ENCODE measurements around the gene ERC1.
"Not testable (repeated sequence)": the region's sequence is repeated elsewhere in the genome, so short reads cannot be mapped to it uniquely, and the experiment has no call there.

Gene ERC1

DNA sequence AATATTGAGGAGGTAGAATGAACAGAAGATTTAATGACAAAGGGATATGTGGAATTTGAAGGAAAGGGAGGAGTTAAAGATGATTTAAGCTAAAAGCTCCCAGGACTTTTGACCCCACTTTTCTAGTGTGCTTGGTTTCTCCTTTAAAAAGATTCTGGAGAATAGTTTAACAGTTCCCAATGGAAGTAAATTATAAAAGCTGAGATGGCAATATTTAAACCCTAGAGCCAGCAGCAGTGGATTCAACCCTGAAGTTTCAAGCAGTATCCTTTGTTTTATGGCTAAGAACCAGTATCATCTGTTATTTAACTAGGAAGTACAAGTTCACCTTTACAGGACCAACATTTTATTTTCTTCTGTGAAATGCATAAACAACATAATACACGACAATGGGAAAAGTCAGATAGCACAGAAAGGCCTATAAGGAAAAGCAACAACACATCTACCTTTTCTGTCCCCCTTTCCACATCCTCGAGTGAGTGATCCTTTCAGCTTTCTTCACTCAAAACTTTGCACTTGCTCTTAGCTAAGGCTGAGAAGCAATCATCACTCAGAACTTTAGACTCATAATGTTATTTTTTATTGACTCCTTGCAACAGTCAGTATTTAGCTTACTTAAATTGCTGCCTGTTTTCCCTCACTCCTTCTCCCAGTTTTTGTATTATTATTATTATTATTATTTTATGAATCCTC is 338.9 kb downstream of the ERC1 start:
- DNase-seq, result no peak

GRCh38 chr12:1330477-1330827 is 339.4 kb downstream of the ERC1 start:
- DNase-seq, result no peak

- no peak for DNase-seq
Measured at GRCh38 chr12:1332327-1332726, 341.3 kb downstream of the ERC1 start.

DNA sequence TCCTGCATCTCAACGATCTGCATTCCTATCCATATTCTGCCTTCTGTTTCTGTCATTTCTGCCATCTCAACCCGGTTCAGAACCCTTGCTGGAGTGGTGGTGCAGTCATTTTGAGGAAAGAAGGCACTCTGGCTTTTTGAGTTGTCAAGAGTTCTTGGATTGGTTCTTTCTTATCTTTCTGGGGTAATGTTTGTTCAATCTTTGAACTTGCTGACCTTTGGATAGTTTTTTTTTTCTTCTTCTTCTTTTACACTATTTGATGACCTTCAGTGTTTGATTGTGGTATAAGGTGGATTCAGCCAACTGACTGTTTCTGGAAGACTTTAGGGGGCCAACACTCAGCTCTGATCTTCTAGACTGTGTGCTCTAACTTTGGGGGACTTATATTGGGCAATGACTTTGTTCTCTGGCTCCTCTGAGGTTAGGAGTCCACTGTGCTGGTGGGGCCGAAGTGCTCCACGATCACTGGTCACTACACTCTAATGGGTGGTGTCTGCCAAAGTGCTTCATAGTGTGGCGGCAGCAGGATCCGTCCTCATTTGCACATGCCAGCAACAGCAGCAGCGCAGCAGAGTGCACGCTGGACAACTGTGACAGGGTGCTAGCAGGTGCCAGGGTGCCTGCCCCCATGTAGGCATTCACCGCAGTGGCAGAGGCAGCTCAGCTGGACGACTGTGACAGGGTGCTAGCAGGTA is 347.6 kb downstream of the ERC1 start:
- no peak for DNase-seq

DNA sequence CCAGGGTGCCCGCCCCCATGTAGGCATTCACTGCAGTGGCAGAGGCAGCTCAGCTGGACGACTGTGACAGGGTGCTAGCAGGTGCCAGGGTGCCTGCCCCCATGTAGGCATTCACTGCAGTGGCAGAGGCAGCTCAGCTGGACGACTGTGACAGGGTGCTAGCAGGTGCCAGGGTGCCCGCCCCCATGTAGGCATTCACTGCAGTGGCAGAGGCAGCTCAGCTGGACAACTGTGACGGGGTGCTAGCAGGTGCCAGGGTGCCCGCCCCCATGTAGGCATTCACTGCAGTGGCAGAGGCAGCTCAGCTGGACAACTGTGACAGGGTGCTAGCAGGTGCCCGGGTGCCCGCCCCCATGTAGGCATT is 348.1 kb downstream of the ERC1 start:
- not testable (repeated sequence) for DNase-seq

DNA sequence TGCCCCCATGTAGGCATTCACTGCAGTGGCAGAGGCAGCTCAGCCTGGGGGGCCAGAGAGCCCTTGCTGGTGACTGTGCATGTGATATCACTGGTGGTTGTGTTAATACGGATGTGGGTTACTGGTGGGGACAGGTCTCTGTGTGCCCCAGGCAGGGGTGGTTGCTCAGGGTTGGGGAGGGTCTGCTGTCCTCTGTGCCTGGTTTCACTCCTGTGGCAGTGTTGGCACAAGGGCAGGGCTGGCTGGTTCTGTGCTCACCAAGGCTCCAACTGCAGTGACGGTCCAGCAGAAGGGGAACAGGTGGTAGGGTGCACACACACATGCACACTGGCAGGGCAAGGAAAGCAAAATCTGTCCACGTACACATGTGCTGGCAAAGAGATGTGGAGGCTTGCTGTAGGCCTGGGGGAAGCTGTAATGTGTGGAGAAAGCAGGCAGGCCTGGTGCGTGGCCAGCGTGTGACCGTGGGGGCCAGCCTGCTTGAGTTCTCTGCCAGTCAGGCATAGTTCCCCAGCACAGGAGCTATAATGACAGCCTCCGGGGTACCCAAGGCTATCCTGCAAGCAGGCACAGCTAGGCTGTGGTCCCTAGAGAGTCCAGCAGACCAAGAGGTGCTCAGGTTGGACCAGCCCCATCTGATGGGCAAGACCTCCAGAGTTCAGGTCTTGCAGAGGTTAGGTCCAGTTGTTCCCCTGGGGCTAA is 348.7 kb downstream of the ERC1 start:
- no peak for DNase-seq

DNA sequence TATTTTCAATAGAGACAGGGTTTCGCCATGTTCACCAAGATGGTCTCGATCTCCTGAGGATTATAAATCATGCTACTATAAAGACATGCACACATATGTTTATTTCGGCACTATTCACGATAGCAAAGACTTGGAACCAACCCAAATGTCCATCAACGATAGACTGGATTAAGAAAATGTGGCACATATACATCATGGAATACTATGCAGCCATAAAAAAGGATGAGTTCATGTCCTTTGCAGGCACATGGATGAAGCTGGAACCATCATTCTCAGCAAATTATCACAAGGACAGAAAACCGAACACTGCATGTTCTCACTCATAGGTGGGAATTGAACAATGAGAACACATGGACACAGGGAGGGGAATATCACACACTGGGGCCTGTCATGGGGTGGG is 350.2 kb downstream of the ERC1 start:
- DNase-seq, result not testable (repeated sequence)

DNA sequence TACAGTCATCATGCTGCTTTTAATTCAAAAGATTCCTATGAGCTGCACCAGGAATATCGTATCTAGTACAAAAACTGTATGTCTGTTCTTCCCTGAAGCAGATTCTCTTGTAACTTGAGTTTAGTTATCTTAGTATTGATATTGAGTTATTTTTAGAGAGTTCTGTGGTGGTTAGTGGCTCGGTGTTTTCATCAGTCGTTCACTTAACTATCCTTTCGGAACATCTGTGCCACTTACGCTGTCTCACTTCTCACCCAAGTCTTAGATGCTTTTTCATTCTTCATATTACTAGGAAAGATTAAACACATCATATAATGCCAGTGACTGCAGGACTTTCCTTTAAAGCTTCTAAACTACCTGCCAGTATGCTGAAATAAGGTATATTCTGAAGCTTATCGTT is 352.4 kb downstream of the ERC1 start:
- DNase-seq, result no peak

- no peak for DNase-seq
Measured at GRCh38 chr12:1344245-1344644, 353.2 kb downstream of the ERC1 start.

GRCh38 chr12:1346126-1346525 is 355.1 kb downstream of the ERC1 start:
- DNase-seq, result no peak

GRCh38 chr12:1347294-1347693 is 356.3 kb downstream of the ERC1 start:
- no peak for DNase-seq

DNA sequence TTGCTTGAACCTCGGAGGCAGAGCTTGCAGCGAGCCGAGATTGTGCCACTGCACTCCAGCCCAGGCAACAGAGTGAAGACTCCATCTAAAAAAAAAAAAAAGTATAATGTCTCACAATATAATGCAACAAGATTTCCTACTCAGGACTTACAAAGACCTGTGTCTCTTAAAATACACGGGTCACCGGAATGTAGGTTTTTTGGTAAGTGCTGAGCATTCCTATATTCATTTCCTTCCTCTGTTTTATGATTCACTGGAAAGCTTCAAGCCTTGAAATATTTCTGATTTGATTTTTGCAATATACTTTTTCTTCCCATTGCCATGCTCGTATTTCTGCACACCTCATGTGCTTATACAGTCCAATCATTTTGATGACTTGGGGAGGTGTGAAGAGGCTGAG is 357.6 kb downstream of the ERC1 start:
- no peak for DNase-seq

DNA sequence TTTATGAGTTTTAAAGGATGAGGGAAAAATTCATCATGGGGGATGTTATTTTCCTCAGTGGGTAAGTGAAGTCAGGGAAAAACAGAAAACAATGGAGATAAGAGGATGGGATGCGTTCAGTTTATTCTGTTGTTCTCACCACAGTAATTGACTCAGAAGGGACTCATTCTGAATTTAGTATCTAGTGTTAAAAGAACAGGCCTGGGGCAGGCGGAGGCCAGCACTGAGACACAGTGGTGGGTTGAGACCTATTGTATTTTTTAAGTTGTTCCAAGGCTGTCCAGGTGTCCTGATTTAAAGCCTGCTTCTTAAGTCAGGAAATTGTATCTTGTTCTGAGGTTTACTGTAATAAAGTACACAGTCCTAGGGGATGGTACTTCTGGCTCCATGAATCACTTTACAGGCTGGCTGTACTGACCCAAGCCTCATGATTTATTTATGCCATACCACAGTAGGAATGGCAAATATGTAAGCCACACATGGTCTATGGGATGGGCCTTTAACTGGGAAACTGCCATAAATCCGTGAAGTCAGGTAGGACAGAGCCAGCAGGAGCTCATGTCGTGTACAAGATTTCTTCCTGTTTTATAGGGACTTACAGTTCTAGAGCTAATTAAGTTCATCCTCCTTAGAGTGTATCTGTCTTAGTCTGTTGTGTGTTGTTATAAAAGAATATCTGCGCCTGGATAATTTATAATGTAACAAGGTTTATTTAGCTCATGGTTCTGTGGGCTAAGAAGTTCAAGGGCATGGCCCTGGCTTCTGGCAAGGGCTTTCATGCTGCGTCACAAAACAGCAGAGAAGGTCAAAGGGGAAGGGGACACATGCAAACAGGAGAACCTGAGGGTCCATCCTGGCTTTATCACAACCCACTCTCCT is 359.3 kb downstream of the ERC1 start:
- no peak for DNase-seq

DNA sequence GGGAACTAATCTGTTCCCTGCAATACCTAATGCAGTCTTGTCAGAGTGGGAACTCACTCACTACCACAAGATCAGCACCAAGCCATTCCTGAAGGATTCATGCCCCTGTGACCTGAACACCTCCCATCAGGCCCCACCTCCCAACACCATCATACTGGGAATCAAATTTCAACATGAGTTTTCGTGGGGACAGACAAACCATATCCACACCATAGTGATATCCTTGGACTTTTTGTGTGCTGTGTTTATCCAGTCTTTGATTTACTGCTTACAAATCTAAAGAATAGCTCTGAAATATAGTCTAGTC is 359.9 kb downstream of the ERC1 start:
- no peak for DNase-seq

- no peak for DNase-seq
Measured at GRCh38 chr12:1351926-1352325, 360.9 kb downstream of the ERC1 start.

- DNase-seq, result no peak
Measured at GRCh38 chr12:1353451-1353850, 362.4 kb downstream of the ERC1 start.

DNA sequence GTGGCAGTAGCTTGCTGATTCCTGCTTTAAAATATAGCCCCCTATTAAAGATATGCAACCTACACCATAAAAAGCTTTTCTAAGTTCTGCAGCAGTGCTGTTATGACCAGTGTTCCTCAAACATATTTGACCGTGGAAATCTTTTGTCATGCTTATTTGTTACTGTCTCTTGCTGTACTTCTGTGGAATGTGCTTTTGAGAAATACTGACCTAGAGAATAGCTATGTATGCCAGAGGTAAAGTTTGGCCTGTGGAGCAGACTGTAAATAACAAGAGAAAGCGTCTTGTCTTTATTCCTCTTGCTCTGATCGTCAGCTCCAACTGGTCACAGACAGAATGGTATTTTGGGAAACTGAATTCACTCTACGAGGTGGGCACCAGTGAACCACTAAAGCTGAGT is 364.4 kb downstream of the ERC1 start:
- DNase-seq, result no peak

DNA sequence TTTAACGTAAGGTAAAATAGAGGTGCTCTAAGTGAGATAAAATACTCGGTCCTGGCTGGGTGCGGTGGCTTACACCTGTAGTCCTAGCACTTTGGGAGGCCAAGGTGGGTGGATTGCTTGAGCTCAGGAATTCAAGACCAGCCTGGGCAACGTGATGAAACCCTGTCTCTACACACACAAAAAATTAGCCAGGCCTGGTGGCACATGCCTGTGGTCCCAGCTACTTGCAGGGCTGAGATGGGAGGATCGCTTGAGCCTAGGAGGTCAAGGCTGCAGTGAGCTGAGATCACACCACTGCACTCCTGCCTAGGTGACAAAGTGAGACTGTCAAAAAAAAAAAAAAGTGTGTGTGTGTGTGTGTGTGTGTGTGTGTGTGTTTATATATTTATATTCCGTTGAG is 364.8 kb downstream of the ERC1 start:
- DNase-seq, result not testable (repeated sequence)

- no peak for DNase-seq
Measured at GRCh38 chr12:1356285-1356684, 365.3 kb downstream of the ERC1 start.

DNA sequence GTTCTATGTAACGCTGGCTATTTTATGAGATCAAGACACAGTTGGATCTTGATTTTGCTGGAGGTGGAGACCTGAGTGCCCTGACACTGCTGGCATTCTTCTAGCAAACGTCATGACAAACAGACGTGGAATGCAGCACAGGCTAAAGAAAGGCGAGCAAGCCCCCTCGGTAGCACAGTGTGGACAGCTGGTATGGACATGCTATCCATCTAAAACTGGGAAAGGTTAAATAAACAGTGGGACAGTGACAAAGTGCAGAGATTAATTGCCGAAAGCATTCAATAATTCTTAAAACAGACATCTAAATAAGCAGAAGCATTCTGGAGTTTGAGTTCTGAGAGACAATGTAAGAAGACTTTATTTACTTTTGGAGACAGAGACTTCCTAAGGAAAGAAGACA is 366.1 kb downstream of the ERC1 start:
- no peak for DNase-seq

DNA sequence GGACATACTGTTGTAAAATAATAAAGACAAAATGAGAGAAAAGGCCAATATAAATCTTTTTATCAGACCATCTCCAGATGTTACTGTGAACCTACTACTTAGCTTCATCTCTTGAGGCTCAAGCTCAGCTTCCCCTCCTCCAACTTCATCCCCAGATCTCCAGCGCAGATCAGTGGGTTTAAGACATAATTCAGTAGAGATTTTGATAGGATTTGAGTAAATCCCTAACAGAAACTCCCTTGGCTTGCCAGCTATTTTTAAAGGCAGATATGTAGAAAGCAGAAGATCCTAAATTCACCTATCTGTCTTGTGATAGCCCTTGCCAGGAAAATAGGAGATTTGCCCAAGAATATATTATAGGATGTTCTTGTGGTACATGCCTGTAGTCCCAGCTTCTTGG is 366.7 kb downstream of the ERC1 start:
- DNase-seq, result no peak

DNA sequence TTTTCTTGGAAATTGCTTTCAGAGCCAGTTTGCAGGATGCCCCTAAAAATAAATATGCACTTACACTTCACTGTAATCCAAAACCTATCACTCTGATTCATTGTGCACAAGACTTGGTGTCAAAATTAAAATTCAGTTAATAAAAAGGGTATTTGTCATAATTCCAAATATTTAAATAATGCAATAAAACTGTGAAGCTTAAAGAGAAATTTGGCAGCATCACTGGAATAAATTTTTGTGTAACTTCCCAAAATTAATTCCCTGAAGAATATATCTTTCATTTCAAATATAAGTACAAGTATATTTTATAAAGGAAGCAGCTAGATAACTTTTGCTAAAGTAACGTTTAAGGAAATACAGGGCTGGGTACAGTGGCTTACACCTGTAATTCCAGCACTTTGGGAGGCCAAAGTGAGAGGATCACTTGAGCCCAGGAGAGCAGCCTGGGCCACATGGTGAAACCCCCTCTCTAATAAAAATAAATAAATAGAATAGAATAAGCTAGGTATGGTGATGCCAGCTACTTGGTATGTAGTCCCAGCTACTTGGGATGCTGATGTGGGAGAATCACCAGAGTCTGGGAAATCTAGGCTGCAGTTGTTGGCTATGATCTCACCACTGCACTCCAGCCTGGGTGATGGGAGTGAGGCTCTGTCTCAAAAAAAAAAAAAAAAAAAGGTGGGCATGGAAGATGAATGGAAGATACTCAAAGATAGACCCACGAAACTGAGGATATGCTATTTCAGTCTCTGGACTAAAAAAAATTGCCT is 369.6 kb downstream of the ERC1 start:
- no peak for DNase-seq

DNA sequence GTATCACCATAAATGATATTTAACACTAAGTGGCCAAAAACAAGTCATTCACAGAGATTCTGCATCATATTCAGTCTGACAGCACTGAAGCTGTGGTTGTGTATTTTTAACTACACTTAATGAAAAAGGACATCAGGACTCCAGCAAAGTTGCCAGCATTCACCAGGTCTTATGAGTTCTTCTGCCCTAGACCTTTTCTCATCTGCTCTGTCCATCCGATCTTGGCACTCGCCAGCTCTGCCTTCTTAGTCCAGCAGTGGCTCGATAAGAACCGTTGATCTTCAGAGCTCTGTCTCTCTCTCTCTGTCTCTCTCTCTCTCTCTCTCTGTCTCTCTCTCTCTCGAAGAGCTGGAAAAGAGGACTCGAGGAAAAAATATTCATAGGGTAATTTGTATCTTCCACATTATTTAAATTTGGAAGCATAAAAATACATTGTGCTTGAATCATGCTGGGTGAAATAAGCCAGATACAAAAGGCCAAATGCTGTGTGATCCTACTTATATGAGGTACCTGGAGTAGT is 371.2 kb downstream of the ERC1 start:
- DNase-seq, result no peak

All from activated T-cell treated with anti-CD3 and anti-CD28 coated beads, Interleukin-2, amount 50 U/mL, for 48 hours (primary cell).